ENCODE results near the gene HBS1L.

DNA sequence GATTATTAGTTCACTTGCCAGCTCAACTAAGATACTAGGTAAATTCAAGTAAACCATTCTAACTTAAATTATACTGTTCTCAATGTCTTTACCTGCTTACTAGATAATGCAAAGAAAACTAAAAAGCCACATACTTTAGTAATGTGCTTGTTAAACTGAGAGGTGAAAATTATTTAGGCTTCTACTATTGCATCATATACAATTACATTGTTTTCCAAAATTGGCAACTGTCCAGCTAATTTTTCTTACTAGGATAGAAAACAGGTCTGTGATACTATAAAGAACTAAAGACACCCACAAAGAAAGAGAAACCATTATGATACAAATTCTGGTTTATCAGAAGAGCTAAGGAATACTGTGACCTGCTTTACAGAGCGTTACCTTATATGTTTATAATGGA lies 59.1 kb downstream of the HBS1L start:
- TF ChIP-seq, protein P1, sequence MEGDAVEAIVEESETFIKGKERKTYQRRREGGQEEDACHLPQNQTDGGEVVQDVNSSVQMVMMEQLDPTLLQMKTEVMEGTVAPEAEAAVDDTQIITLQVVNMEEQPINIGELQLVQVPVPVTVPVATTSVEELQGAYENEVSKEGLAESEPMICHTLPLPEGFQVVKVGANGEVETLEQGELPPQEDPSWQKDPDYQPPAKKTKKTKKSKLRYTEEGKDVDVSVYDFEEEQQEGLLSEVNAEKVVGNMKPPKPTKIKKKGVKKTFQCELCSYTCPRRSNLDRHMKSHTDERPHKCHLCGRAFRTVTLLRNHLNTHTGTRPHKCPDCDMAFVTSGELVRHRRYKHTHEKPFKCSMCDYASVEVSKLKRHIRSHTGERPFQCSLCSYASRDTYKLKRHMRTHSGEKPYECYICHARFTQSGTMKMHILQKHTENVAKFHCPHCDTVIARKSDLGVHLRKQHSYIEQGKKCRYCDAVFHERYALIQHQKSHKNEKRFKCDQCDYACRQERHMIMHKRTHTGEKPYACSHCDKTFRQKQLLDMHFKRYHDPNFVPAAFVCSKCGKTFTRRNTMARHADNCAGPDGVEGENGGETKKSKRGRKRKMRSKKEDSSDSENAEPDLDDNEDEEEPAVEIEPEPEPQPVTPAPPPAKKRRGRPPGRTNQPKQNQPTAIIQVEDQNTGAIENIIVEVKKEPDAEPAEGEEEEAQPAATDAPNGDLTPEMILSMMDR (IDR thresholded peaks at IDR 0.05; ENCODE audit: poor library complexity, severe bottlenecking) = no peak
- TF ChIP-seq EZH2 (IDR thresholded peaks at IDR 0.05; ENCODE audit: borderline replicate concordance, insufficient read depth, low read length, poor library complexity, severe bottlenecking) (no peak), SMC3 (conservative IDR thresholded peaks at IDR 0.05; ENCODE audit: poor library complexity) (no peak), TAF1 (IDR thresholded peaks at IDR 0.05; ENCODE audit: low read depth) (no peak)
- TF ChIP-seq, protein P2, sequence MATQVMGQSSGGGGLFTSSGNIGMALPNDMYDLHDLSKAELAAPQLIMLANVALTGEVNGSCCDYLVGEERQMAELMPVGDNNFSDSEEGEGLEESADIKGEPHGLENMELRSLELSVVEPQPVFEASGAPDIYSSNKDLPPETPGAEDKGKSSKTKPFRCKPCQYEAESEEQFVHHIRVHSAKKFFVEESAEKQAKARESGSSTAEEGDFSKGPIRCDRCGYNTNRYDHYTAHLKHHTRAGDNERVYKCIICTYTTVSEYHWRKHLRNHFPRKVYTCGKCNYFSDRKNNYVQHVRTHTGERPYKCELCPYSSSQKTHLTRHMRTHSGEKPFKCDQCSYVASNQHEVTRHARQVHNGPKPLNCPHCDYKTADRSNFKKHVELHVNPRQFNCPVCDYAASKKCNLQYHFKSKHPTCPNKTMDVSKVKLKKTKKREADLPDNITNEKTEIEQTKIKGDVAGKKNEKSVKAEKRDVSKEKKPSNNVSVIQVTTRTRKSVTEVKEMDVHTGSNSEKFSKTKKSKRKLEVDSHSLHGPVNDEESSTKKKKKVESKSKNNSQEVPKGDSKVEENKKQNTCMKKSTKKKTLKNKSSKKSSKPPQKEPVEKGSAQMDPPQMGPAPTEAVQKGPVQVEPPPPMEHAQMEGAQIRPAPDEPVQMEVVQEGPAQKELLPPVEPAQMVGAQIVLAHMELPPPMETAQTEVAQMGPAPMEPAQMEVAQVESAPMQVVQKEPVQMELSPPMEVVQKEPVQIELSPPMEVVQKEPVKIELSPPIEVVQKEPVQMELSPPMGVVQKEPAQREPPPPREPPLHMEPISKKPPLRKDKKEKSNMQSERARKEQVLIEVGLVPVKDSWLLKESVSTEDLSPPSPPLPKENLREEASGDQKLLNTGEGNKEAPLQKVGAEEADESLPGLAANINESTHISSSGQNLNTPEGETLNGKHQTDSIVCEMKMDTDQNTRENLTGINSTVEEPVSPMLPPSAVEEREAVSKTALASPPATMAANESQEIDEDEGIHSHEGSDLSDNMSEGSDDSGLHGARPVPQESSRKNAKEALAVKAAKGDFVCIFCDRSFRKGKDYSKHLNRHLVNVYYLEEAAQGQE (IDR thresholded peaks at IDR 0.05; ENCODE audit: borderline replicate concordance) = no peak
